Vagina (tissue), 2 donors: ENCODE results near the gene ABCB1. TPM values are rescaled to one million over a fixed set of nuclear protein-coding genes. Genes with fewer than 3 reads are reported as not detected.

Experiments used
- DNase-seq, 2 donors: peaks; one replicate each; pipeline ENCODE4 v3.0.0-alpha.2; 2017; ENCODE audit errors: extremely low spot score in 2 of 2
- H3K27ac ChIP-seq: fragments of 200-600 bp; sonication (generic); one replicate; pipeline ENCODE4 v1.5.1; 2019
- H3K27me3 ChIP-seq: fragments of 200-600 bp; sonication (generic); one replicate; pipeline ENCODE4 v1.5.1; 2019
- H3K36me3 ChIP-seq, 2 donors: fragments of 200-600 bp; sonication (generic); one replicate each; pipeline ENCODE4 v1.5.1; 2017 to 2019
- H3K4me1 ChIP-seq: fragments of 200-600 bp; sonication (generic); one replicate; pipeline ENCODE4 v1.5.1; 2019
- H3K4me3 ChIP-seq, 2 donors: fragments of 200-600 bp; sonication (generic); 1 replicate in 1 of 2; 2 replicates in 1 of 2; pipeline ENCODE4 v1.5.1; 2016 to 2019
- H3K9me3 ChIP-seq: fragments of 200-600 bp; sonication (generic); one replicate; pipeline ENCODE4 v1.5.1; 2019
- POLR2A ChIP-seq, 2 donors: fragments of 450-650 bp; IDR thresholded peaks; one replicate each; pipeline ENCODE4 v1.6.1; 2017; ENCODE audit warnings: antibody characterized with exemption in 2 of 2, mild to moderate bottlenecking in 2 of 2, moderate library complexity in 2 of 2
- POLR2AphosphoS5 ChIP-seq, 2 donors: sonication (generic); formaldehyde crosslinking; IDR thresholded peaks; one replicate each; pipeline ENCODE4 v1.9.0; 2017; ENCODE audit warnings: antibody characterized with exemption in 2 of 2, mild to moderate bottlenecking in 2 of 2, low read depth in 1 of 2; ENCODE audit not compliant: insufficient read depth in 1 of 2
- intact Hi-C: fragments of 100-400 bp; cut with DNase I; formaldehyde crosslinking; loops from one replicate; pipeline ENCODE4 v1.15.1; 2023
- total RNA-seq: library from RNA; depleted of rRNA; stranded (reverse); fragments of >200 nt; gene quantifications from one replicate; pipeline ENCODE4 v1.2.3, GENCODE V29; 2016
- TF ChIP-seq, protein P1 (sequence below), 3 experiments: fragments of 450-650 bp in 2 of 3; fragments of 200-600 bp in 1 of 3; sonication (generic) in 1 of 3; IDR thresholded peaks; one replicate each; pipeline ENCODE4 v1.5.1; 2017 to 2019; ENCODE audit warnings: antibody characterized with exemption in 3 of 3, mild to moderate bottlenecking in 2 of 3, moderate library complexity in 2 of 3

ABCB1 gene
- total RNA-seq, 1 donor from 2014 or later, result 2.9 TPM

DNA sequence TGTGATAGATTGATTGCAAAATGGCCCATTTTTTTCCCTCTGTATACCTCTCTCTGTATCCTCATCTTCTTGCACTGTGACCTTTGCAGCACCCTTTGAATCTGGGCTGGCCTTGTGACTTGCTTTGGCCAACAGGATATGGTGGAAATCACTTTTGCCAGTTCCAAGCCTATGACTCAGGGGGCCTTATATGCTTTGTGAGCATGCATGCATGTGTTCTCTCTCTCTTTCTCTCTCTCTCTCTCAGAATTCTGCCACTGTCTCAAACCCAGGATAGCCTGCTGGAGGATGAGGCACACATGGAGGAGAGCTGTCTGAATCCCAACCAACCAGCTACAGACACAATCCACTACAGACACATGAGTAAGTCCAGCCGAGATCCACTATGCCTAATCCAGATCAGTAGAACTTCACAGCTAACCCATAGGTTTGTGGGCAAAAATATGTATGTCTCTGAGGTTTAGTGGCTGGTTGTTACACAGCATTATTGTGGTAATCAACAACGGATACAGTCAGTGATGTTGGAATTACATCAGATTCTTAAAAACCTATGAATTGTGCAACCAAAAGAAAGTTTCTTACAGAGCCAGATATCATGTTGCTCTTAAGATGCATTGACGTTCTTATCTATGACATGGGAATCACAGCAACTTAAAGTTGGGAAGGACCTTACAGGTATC, 83.4 kb downstream of the ABCB1 start:
- H3K27me3 ChIP-seq, result no peaks in the 10 kb centered on the region
- TF ChIP-seq POLR2A (IDR thresholded peaks at IDR 0.05), result no peak
- no peak for TF ChIP-seq POLR2AphosphoS5 (IDR thresholded peaks at IDR 0.05; ENCODE audit: insufficient read depth in 1 of 2, low read depth in 1 of 2)
- TF ChIP-seq, protein P1, sequence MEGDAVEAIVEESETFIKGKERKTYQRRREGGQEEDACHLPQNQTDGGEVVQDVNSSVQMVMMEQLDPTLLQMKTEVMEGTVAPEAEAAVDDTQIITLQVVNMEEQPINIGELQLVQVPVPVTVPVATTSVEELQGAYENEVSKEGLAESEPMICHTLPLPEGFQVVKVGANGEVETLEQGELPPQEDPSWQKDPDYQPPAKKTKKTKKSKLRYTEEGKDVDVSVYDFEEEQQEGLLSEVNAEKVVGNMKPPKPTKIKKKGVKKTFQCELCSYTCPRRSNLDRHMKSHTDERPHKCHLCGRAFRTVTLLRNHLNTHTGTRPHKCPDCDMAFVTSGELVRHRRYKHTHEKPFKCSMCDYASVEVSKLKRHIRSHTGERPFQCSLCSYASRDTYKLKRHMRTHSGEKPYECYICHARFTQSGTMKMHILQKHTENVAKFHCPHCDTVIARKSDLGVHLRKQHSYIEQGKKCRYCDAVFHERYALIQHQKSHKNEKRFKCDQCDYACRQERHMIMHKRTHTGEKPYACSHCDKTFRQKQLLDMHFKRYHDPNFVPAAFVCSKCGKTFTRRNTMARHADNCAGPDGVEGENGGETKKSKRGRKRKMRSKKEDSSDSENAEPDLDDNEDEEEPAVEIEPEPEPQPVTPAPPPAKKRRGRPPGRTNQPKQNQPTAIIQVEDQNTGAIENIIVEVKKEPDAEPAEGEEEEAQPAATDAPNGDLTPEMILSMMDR (IDR thresholded peaks at IDR 0.05), result no peak
- H3K4me1 ChIP-seq, result no peaks in the 10 kb centered on the region
- H3K9me3 ChIP-seq, result no peaks in the 10 kb centered on the region
- no peak overlapping the region for H3K27ac ChIP-seq
- intact Hi-C loops, result no loop called here
- H3K36me3 ChIP-seq, result no peaks in the 10 kb centered on the region
- DNase-seq, result no peak
- no peak overlapping the region for H3K4me3 ChIP-seq

DNA sequence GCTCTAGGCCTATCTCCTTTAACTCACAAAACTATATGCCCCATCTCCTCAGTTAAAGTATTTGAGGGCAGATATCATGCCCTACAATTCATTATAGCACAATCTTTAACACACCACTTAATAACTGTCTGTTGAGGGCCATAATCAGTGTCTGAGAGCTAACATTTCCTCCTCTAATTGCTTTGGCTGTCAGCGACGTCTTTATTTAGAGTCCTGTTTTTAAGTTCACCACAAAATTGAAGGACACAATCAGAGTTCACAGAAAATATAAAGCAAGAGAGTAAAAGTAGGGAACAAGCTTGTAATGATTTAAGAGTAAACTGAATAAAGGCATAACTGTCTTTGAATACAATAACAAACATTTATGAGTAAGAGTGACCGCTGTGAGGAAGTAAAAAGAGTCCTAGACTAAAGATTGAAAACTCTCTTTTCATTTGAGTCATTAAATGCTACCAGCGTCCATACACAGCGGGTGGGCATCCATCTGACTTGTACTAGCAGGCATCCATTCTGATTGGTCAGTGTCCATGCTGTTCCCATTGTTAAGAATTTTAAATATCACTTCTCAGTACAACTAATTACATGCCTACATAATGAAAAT, 86.8 kb downstream of the ABCB1 start:
- intact Hi-C loops, result no loop called here
- H3K4me3 ChIP-seq, result no peak overlapping the region
- H3K4me1 ChIP-seq, result no peaks in the 10 kb centered on the region
- H3K27ac ChIP-seq, result no peak overlapping the region
- H3K9me3 ChIP-seq, result no peaks in the 10 kb centered on the region
- no peaks in the 10 kb centered on the region for H3K27me3 ChIP-seq
- no peak for DNase-seq
- no peaks in the 10 kb centered on the region for H3K36me3 ChIP-seq
- TF ChIP-seq POLR2AphosphoS5 (IDR thresholded peaks at IDR 0.05; ENCODE audit: insufficient read depth in 1 of 2, low read depth in 1 of 2) (no peak), POLR2A (IDR thresholded peaks at IDR 0.05) (no peak)
- TF ChIP-seq, protein P1 (IDR thresholded peaks at IDR 0.05), result no peak

DNA sequence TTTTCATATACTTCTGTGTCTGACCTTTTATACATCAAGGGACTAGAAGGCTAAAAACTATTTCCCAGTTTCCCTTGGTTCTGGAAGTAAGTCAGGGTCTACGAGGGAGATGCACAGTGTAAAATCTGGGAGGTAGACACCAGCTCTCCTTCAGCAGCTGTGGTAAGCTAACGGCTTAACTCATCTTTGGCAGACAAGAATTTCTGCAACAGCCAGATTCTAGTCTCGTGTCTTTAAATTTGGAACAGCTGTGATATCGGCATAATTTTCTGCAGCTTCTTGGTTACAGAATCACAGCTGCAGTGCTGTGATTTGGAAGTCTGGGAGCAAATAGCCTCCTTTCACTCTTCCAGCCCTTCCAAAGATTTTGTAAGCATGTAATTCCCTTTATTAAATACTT, 87.8 kb downstream of the ABCB1 start:
- no peaks in the 10 kb centered on the region for H3K36me3 ChIP-seq
- H3K27ac ChIP-seq, result no peak overlapping the region
- no peaks in the 10 kb centered on the region for H3K9me3 ChIP-seq
- no peak for DNase-seq
- no peaks in the 10 kb centered on the region for H3K4me1 ChIP-seq
- intact Hi-C loops, result no loop called here
- H3K27me3 ChIP-seq, result no peaks in the 10 kb centered on the region
- TF ChIP-seq POLR2AphosphoS5 (IDR thresholded peaks at IDR 0.05; ENCODE audit: insufficient read depth in 1 of 2, low read depth in 1 of 2) (no peak), POLR2A (IDR thresholded peaks at IDR 0.05) (no peak)
- TF ChIP-seq, protein P1 (IDR thresholded peaks at IDR 0.05), result no peak
- H3K4me3 ChIP-seq, result no peak overlapping the region

DNA sequence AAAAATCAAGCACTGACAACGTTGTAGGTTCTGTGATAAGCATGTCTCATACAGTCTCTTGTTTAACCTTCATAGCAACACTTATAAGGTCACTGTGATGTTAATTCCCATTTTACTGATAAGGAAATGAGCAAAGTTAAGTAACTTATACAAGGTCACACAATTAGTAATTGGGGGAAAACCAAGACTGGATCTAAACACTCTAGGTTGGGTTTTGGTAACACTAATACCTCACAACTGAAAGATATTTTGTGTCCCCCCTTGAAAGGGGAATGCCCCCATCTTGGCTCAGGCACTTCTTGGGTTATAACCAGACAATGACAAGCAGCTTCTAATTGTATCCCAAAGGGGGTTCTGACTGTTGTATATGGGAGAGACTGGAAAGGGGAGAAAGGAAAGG, 89.2 kb downstream of the ABCB1 start:
- DNase-seq, result no peak
- intact Hi-C loops, result no loop called here

More for the DNA sequence above, 89.2 kb downstream of the ABCB1 start:
- TF ChIP-seq, protein P1 (IDR thresholded peaks at IDR 0.05), result no peak
- TF ChIP-seq POLR2AphosphoS5 (IDR thresholded peaks at IDR 0.05; ENCODE audit: insufficient read depth in 1 of 2, low read depth in 1 of 2) (no peak), POLR2A (IDR thresholded peaks at IDR 0.05) (no peak)
- Histone ChIP-seq H3K27me3 (no peaks in the 10 kb centered on the region), H3K4me1 (no peaks in the 10 kb centered on the region), H3K9me3 (no peaks in the 10 kb centered on the region), H3K36me3 (no peaks in the 10 kb centered on the region), H3K4me3 (no peak overlapping the region), H3K27ac (no peak overlapping the region)
